Choroid plexus epithelial cell (primary cell): ENCODE results near the gene ZNHIT6.
"Not testable (repeated sequence)": the region's sequence is repeated elsewhere in the genome, so short reads cannot be mapped to it uniquely, and the experiment has no call there.

Experiments used
- DNase-seq: peaks from one replicate; pipeline ENCODE4 v3.0.0-alpha.2; 2010; ENCODE audit warnings: low read depth
- H3K4me3 ChIP-seq: 2 replicates; pipeline ENCODE4 v1.5.1; 2011; ENCODE audit warnings: low read depth, mild to moderate bottlenecking, control low read depth, low read length, moderate library complexity
- CTCF ChIP-seq: conservative IDR thresholded peaks from 2 replicates; pipeline ENCODE4 v1.5.1; 2011; ENCODE audit warnings: low read depth, mild to moderate bottlenecking, control low read depth, inconsistent platforms, low read length, moderate library complexity

The ZNHIT6 gene

DNA sequence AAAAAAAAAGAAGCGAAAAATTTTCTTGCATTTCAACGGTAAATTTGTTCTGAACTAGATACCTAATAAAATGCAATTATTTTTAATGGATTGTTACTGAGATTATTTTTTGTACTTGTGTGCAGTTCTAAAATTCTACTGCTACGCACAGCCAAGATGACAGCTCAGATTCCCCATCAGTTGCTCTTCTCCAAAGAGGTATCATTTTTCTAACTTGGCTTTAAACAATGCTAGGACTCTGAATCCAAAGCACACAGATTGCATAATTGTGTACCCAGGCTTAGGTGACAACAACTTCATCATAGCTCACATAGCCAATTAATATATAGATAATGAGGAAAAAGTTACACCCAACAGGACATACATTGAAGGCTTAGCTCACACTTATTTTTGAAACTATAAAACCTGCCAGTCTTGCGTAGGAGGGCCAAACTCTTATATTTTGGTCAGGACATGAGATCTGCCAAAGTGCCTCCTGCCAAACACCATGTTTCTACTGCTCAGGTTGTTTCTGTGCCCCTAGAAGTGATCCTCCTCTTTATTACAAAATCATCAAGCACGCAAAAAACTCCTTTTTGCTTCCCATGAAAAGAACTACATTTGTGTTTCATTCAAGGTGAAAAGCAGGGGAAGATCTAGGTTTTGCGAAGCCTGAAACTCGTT, 10.6 kb upstream of the ZNHIT6 start:
- DNase-seq, result no peak
- TF ChIP-seq CTCF, result no peak
- no peak overlapping the region for H3K4me3 ChIP-seq

GRCh38 chr1:85714418-85715114, 6.3 kb upstream of the ZNHIT6 start:
- not testable (repeated sequence) for H3K4me3 ChIP-seq, DNase-seq

DNA sequence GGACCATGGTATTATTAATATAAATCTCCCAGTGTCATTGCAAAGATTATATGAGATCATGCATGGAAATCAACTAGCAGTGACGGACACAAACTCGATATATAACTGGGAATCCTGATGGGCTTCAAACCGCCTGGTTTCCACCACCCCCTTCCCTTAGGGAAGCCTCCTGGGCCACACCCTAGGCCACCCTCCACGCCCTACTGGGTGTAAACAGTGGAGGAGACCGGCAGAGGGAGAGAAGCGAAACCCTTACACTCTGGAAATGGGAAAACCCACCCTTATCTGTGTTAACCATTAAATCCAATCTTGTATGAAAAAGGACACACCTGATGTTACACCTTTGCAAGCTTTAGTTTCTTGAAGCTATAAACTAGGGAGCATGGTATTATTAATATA, 595 bp upstream of the ZNHIT6 start:
- no peak for DNase-seq
- peak overlapping the region; percentile 91 for H3K4me3 ChIP-seq
- TF ChIP-seq CTCF, result no peak

DNA sequence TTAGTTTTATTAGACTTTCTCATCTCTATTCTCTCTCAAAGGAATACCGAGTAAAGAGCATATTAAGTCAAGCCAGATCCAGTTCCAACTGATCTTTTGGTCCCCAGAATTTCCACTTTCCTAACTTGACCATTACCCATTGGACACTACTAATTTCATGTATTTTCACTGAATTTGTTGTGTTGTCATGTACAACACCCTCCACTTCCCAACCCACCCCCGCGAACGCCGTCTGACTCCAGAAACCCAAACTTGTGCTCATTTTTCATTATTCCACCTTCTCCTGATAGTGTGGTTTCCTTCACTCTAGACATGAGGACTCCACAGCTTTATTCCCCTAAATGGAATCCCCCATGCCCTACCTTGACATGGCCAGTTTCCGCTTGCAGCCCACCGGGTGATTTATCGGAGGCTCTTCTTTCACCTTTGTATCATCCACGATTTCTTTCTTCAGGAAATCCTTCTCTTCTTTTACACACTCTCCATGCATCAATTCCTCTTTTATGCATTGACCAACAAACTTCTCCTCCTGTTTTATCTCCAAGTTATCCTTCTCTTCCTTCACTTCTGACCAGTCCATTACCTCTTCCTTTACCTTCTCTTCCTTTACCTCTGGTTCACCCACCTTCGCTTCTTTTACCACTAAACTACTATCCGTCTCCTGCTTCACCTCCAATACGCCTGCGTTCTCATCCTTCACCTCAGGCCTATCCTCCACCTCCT, 805 bp downstream of the ZNHIT6 start:
- peak; percentile 14 for DNase-seq
- TF ChIP-seq CTCF, result no peak
- peak overlapping the region; percentile 91 for H3K4me3 ChIP-seq

DNA sequence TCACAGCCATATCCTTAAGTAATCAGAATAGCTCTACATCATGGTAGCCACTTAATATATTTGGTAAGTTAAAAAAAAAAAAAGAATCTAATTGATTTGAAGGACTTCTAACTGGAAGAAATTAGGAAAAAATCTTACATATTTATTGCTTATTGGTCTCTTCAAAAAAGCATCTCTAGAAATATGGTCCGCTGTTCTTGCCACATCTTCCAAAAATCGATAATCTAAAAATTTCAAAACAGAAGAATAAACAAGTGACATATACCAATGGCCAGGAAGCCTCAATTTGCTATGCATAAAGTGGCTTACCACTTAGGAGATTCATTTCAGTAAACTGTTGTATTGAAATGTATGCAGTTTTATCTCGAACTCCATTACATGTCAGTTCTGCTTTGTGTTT, 2.3 kb downstream of the ZNHIT6 start:
- no peak for TF ChIP-seq CTCF
- H3K4me3 ChIP-seq, result no peak overlapping the region
- DNase-seq, result no peak

- H3K4me3 ChIP-seq, result no peak overlapping the region
- no peak for TF ChIP-seq CTCF
- DNase-seq, result no peak
These were observed 7.8 kb downstream of the ZNHIT6 start for GRCh38 chr1:85700422-85700821.

- no peak for DNase-seq
- no peak overlapping the region for H3K4me3 ChIP-seq
- TF ChIP-seq CTCF, result no peak
These were observed 10.3 kb downstream of the ZNHIT6 start for GRCh38 chr1:85697895-85698294.
